Sigmoid colon (tissue), 4 donors: Measurements from ENCODE around the gene NLGN4X.

Experiments used
- EP300 ChIP-seq, 4 donors: sonication (generic); formaldehyde crosslinking; IDR thresholded peaks; one replicate each; pipeline ENCODE4 v1.6.1; 2017; ENCODE audit warnings: antibody characterized with exemption in 4 of 4
- POLR2A ChIP-seq, 2 donors: fragments of 450-650 bp; IDR thresholded peaks; one replicate each; pipeline ENCODE4 v1.6.1; 2016; ENCODE audit warnings: antibody characterized with exemption in 2 of 2, mild to moderate bottlenecking in 2 of 2, moderate library complexity in 2 of 2
- POLR2AphosphoS5 ChIP-seq, 4 donors: sonication (generic); formaldehyde crosslinking; IDR thresholded peaks; one replicate each; pipeline ENCODE4 v1.6.1; 2017; ENCODE audit warnings: antibody characterized with exemption in 4 of 4
- TF ChIP-seq, protein P1 (sequence below), 4 experiments: fragments of 450-650 bp in 3 of 4; fragments of 200-600 bp in 1 of 4; IDR thresholded peaks; one replicate each; pipeline ENCODE4 v1.5.1; 2016 to 2019; ENCODE audit warnings: antibody characterized with exemption in 4 of 4, mild to moderate bottlenecking in 3 of 4, moderate library complexity in 2 of 4

DNA sequence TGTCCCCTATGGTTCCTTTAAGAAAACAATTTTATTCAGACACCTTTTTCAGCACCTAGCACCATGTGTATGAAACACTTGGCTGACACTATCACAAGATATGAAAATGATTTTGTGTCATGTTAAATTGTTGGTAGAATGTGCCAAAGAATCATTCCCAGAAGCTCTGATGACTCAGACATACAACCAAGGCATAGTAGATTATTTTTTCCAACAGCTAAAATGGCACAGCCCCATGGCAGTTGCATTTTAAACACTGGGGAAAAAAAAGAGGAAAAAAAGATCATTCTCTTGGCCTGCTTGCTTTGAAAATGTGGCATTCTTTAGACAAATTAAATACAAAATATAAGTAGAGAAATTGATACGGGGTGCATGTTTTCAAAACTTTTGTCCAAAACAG is 230.2 kb downstream of the NLGN4X start:
- TF ChIP-seq, protein P1, sequence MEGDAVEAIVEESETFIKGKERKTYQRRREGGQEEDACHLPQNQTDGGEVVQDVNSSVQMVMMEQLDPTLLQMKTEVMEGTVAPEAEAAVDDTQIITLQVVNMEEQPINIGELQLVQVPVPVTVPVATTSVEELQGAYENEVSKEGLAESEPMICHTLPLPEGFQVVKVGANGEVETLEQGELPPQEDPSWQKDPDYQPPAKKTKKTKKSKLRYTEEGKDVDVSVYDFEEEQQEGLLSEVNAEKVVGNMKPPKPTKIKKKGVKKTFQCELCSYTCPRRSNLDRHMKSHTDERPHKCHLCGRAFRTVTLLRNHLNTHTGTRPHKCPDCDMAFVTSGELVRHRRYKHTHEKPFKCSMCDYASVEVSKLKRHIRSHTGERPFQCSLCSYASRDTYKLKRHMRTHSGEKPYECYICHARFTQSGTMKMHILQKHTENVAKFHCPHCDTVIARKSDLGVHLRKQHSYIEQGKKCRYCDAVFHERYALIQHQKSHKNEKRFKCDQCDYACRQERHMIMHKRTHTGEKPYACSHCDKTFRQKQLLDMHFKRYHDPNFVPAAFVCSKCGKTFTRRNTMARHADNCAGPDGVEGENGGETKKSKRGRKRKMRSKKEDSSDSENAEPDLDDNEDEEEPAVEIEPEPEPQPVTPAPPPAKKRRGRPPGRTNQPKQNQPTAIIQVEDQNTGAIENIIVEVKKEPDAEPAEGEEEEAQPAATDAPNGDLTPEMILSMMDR (IDR thresholded peaks at IDR 0.05) = no peak
- TF ChIP-seq EP300 (IDR thresholded peaks at IDR 0.05) (no peak), POLR2A (IDR thresholded peaks at IDR 0.05) (no peak), POLR2AphosphoS5 (IDR thresholded peaks at IDR 0.05) (no peak)
